Stimulated activated CD8-positive, alpha-beta memory T cell treated with anti-CD3 and anti-CD28 coated beads, Interleukin-12 subunit alpha, Interleukin-12 subunit beta, amount 100 ng/mL, for 4 hours (primary cell): ENCODE results near the gene EPB41L2.

Experiments
- DNase-seq: peaks from one replicate; pipeline ENCODE4 v3.0.0-alpha.2; 2020; ENCODE audit warnings: low read depth

EPB41L2 gene

DNA sequence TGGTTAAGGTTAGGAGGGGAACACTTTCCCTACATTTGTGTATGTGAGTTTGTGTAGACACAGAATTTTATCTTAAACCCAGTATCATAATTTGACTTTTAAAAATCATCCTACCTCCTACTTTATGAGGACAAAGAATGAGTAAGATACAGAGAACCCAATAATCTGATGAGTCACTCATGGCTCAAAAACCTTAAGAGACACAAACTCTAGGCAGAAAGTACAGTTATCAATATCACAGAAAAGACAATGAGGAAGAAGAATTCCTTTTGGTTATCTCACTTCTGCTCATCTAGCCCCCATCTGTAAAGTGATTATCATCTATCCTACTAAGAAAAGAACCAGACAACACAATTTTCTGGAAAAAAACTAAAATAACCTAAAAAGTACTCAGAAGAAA is 87.7 kb downstream of the EPB41L2 start:
- no peak for DNase-seq

DNA sequence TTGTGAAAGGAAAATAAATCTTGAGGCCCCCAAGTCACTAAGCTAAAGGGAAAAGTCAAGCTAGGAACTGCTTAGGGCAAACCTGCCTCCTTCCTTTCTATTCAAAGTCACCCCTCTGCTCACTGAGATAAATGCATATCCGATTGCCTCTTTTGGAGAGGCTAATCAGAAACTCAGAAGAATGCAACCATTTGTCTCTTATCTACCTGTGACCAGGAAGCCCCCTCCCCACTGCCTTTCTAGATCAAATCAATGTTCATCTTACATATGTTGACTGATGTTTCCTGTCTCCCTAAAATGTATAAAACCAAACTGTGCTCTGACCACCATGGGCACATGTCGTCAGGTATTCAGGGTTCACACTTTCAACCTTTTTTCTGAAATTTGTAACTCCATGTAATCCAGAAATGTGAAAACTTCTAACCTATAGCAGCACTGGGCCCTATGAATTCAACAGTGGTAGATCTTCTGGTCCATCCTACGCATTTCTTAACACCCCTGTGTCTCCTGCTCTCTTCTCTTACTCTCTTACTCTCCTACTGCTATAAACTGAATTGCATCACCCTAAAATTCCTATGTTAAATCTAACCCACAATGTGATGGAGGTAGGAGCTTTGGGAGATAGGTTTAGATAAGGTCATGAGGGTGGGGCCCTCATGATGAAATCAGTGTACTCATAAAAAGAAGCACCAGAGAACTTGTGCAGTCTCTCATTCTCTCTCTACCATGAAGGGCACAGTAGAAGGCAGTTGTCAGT is 89.3 kb downstream of the EPB41L2 start:
- DNase-seq = no peak

DNA sequence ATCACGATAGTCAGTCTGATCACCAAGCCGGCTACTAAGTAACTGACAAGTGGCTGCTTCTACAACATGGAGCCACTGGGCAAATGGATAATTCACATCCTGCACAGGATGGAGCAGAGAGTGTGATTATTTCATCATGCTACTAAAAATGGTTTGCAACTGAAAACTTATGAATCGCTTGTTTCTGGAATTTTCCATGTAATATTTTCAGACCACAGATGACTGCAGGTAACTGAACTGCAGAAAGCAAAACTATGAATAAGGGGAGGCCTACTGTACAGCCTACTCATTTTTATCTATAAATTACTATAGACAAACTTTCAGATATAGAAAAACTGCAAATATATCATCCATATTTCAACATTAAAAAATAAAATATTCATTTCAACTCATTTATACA is 91.5 kb downstream of the EPB41L2 start:
- no peak for DNase-seq

DNA sequence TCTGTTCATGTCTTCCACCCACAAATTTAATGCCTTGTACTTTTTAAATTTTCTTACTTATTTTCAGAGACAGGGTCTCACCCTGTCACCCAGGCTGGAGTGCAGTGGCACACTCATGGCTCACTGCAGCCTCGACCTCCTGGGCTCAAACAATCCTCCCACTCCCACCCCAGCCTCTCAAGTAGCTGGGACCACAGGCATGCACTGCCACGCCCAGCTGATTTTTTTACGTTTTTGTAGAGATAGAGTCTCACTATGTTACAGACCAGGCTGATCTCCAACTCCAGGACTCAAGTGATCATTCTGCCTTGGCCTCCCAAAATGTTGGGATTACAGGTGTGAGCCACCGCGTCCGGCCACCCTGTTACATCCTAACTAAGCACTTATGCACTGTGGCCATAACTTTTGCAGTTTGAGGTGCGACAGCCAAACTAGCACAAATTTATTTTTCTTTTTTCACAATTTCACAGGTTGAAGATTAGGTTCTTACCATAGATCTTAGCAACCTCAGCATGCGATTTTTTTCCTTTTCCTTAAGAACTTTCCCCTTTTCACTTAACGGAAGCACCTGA is 92.1 kb downstream of the EPB41L2 start:
- DNase-seq = no peak

DNA sequence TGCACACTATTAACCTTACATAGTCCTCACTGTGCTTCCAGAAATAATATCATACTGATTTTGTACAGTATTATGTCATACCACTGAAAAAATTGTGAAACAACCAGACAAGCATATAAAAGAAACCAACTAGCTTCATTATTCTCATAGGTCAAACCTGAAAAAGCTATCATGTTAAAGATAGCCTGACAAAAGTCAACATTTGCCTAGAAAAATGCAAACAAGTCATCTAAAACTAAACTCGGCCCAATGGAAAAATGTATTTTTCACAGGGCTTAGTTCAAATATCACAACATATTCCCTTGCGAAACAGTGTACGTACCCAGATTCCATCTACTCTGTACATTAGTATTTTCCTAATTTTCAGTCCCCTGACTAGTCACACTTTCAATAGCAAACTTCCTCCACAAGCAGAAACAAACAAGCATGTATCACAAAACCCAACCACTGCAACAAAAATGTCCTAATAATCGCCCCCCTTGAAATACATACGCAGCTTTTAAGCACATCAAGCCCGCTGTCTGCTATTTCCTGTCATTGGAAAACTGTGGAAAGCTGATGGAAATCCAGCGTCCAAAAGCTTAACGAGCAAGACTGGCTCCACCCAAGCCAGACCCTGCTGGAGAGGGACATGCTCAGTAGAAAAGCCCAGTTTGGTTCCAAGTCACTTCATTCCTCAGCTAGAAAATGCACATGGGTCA is 93.1 kb downstream of the EPB41L2 start:
- no peak for DNase-seq

DNA sequence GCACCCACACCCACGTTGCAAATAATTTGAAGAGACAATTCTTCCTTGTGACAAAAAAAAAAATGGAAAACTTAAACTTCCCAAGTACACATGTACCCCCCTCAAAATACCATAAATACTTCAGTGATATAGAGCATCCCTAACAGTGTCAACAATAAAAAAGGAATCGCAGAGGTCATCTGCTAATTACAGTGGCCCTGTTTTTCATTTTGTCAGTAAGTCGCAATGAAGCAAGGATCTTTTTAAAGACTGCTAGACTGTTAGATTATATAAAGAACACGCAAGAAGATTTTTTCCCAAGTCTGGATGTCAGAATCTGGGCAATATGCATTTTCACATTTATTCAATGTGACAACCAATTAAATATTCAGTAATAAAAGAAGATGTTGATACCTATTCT is 93.9 kb downstream of the EPB41L2 start:
- no peak for DNase-seq

DNA sequence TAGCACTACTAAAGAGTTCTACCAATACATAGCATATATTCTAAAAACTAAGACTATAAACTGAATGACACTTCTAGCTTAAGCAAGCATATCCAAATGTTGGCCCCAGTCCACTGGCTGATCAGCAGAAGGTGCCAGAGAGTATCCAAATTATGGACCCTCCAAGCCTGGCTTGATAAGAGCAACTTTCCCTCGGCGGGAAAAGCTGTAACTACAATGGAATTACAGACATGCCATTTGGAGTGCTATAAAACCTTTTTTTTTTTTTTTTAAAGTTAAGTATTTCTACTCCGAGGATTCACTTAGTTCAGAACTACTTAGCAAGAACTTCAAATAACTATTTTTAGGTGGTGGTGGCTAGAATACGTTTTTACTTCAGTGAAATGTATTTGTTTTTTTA is 94.6 kb downstream of the EPB41L2 start:
- DNase-seq = no peak

DNA sequence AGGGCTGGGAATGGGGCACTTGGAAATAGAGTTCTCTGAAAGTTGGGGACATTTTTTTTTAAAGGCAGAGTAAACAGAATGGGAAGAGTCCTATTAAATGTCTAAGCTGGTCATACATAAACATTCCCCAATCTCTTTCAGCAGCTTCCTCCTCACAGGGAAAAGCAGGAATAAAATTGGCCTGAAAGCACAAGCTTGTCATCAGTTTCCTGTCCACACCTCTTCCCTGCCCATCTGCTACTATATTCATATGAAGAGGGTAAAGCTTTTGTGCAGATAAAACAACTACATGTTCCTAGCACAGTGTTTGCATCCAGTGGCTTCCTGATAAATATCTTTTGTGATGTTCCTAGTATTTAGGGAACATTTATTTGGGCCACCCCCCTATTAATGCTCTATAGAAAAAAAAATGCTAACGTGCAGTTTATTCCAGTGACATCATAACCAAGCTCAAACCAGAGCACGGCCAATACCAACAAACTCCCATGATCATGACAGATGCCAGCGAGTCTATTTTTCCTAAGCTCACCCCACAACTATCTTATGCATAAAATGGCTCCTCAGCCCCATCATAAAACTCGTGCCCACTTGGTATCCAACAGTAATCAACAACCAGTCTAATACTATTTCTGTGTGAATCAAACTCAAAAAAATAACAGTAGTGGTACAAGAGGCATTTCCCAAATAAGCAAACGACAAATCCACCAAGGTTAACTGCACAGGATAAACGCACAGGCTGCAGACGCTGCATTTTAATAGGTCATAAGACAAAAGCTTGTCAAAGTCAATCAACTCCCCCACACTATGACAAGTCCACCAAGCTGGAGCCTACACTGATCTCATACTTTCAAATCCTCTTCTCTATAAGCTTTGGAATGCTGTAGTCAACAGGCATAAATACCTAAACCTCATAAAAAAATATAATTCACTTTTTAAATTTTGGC is 95.3 kb downstream of the EPB41L2 start:
- no peak for DNase-seq

DNA sequence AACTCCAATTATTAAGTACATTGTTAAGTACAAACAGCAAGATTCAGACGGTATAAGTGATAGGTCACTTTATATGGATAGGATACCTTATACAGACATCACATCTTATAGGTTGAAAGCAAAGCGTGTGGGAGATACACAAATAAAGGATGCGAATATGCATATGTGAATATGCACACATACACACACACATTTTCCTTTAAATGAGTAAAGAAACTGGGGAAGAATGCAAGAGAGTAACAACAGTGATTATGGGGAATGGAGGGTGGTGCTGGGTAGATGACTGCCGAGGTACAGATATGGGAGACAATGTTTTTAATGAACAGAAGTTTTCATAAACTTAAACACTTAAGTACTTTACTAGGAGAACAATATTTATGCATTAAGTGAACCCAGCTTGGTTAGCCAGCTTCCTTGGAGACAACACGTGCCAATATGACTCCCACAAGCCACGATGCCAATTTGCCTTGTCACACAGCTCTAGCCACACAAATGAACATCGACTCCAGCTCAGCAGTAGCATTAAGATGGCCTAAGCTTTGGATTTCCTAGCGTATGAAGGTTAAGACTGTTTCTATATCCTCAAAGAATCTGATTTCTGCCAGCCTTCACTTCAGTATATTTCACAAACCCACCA is 96.6 kb downstream of the EPB41L2 start:
- DNase-seq = no peak

DNA sequence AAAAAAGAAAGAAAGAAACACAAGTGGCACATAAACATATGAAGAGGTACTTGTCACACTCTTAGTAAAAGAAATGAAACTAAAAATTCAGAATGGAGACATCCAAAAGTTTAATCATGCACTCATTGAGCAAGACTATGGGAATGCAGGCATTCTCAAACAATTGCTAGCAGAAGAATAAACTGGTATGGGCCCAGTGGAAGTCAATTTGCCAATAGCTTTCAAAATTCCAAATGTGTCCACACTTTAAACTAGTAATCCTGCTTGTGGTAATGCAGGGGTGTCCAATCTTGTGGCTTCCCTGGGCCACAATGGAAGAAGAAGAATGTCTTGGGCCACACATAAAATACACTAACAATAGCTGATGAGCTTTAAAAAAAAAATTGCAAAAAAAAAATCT is 97.4 kb downstream of the EPB41L2 start:
- DNase-seq = no peak

DNA sequence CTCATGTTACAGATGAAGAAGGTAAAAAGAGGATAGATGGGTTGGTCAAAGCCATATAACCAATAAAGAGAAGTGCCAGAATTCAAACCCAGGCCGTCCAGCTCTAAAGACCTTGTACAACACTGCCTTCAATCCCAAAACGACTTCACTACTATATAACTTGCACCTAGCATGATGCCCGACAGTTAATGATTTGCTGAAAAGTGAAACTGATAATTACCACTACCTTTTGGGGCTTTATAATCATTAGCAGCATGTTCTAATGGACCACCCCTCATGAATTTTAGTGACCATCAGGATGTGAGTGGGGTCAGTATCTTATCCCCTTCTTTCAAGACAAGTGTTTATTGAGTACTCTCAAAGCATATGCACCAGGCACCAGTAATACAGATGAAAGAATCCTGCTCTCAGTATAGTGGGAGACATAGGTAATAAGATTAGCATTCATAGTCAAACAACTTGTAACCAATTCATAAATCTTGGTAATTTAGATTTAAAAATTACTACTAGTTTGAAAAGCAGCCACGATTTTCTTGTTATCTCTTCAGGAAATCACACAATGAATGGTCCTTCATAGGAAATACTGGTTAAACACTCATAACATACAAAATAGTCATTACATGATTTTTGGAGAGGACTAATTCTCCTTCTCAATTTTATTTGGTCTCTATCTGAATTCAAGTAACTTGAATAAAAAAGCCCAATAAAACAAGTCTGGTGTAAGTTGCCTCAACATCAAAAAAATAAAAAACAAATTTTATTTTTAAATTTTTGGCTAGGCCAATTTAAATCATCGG is 98.0 kb downstream of the EPB41L2 start:
- DNase-seq = no peak

DNA sequence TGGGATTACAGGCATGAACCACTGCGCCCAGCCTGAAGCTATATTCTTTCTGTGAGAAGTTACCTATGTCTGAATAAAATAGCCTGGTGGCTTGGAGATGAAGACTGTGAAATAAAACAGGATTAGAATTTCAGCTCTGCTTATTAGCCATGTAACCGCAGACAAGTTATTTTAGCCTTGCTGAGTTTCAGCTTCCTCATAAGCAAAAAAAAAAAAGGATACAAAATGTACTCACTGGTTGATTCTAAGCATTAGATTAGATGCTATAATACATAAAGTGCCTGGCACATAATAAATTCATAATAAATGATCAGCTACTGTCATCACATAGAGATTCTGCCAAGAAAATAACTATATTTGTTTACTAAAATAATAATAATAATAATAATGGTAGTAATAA is 98.8 kb downstream of the EPB41L2 start:
- no peak for DNase-seq

DNA sequence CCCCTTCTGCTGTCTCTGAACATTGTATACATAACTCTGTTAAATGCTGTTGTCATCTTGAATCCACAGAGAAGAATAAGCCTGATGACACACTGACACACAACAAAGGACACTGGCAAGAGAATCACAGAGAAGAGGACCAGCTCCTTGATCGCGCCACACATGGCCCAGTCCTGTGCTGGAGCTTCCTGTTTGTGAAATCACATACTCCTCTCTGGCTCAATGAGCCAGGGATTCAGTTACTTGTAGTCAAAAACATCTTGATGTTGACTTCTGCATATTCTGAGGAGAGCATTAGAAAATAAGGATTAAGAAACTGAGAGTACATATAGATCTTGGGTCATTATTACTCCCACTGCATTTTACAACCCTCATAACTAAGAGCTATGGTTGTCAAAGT is 100.1 kb downstream of the EPB41L2 start:
- DNase-seq = no peak

DNA sequence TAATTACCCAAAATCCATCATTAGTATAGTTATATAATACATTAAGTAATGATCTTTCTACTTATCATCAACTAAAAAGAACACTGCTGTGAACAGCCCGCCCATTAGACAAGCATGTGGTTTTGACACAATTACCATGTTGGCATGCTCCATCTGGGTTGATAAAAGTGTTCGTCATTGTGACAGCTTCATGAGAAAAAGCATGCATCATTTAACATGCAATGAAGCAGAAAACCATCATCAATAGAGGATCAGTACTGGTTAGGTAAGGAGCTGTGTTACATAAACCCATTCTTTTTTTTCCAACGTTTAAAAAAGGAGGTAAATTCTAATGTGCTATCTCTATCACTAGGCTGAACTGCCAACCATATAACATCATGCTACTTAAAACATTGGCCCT is 101.9 kb downstream of the EPB41L2 start:
- DNase-seq = no peak

DNA sequence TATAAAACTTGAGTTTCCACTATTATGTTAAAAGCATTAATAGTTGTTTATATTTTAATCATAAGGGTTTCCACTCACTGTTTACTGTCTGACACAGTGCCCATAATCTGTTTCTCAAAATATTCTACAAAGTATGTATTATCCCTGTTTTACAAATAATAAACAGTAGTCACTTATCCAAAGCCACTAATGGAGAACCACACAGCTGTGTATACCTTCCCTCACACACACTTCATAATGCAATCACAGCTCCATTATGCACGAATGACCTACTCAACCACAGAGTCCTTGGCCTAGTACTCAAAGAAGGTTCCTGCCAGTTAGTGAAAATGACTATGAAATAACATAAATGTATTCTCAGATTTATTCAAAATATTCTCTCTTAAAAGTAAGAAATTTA is 103.1 kb downstream of the EPB41L2 start:
- no peak for DNase-seq

DNA sequence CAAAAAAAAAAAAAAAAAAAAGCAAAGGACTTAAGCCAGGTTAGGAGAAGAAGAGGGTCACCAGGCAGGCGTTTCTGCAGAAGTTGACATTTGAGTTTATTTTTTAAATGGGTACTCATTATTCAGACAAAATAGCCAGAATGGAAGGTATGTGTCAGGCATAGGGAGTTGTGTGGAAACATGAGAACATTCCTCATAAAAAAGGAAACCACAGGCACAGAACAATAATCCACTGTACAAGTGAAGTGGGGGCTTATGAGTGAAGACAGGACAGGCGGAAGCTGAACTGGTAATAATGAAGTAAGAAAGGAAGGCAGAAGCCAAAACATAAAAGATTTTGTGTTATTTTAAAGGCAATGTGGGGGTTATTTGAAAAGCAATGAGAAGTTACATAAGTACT is 104.6 kb downstream of the EPB41L2 start:
- no peak for DNase-seq

DNA sequence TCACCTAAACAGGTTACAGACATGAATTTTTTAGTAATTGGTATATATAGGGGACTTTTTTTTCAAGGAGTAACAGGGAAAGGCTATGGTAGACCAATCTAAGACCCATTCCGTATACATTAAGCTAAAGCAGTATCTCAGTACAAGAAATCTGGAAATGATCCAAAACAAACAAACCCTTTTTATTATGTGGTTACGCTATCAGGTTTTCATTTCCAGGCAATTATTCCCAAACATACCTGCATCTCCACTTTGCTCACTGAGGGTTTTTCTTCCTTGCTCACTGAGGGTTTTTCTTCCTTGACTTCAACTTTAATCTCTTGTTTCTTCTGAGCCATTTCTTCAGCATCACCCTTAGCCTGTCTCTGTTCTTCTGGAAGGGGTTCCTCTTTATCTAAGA is 107.3 kb downstream of the EPB41L2 start:
- DNase-seq = no peak

DNA sequence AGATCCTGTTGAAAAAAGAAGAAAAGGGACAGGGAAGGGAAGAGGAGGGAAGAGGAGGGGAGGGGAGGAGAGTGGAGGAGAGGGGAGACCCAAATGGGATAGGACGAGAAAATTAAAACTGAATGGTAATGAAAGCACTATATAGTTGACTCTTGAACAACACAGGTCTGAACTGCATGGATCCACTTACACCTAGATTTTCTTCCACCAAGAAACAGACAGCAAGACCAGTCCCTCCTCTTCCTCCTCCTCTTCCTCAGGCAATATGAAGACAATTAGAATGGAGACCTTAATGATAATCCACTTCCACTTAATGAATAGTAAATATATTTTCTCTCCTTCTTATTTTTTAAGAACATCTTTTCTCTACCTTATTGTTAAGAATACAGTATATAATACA is 113.5 kb downstream of the EPB41L2 start:
- DNase-seq = no peak

DNA sequence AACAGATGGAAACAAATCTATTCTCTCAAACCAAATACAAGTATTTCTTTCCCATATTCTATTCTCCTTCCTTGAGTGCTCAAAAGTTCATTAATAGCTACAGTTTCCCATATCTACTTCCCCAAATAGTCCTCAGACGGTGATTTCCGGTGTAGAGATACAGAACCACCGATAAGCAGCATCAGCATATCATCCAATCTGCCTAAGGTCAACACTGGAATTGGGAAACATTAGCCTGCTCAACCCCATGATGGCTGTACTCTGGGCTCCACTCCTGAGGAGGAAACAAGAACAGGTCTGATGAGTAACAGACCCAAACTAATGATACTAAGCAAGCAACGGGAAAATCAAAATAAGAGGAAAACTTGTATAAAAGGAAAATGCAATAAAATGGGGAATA is 115.6 kb downstream of the EPB41L2 start:
- no peak for DNase-seq

DNA sequence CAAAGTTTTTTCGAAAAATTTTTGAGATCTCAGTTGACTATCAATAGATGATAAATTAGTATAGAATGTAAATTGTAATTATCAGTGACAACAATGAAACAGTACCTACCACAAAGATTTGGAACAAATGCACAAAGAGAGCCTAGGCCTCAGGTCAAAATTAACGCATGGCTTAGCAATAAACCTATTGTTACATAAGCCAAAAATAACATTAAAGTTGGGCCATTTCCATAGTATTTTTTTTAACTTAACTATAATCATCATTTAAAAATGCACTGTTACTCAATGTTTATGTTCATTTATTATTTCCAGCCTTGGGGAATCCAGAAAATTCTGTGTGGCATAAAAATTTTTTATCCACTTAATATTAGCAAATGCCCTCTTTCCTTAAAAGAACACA is 117.0 kb downstream of the EPB41L2 start:
- no peak for DNase-seq

DNA sequence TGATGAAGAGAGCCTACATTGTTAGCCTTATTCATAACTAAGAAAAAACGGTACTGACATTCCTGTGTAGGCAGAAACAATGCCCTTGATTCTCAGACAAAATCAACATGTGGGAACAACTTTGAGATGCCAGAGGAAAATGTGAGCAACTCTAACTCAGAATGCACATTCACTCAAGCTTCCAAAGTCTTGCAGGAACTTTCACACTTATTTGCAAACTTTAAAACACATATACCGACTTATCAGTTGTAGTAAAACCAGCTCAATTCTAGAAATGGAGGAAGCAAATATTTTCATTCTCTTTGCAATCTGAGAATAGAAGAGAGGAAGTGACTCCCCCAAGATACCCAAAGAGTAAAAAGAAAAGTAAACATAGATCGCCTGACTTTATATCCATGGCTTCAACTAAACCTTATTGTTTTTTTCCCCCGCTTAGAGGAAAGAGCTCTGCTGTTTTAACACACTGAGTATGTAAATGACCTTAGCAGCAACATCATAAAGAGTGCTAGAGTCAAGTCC is 117.6 kb downstream of the EPB41L2 start:
- DNase-seq = no peak
